Stimulated activated CD8-positive, alpha-beta memory T cell treated with anti-CD3 and anti-CD28 coated beads, Interleukin-7, amount 100 ng/mL, for 4 hours (primary cell): Measurements from ENCODE around the gene RNF11.
A peak's percentile ranks its signal among the peaks of the same experiment; 100 is the strongest.

Experiments
- DNase-seq, 2 donors: peaks; one replicate each; pipeline ENCODE4 v3.0.0-alpha.2; 2020; ENCODE audit warnings: low read depth in 2 of 2

RNF11 gene

DNA sequence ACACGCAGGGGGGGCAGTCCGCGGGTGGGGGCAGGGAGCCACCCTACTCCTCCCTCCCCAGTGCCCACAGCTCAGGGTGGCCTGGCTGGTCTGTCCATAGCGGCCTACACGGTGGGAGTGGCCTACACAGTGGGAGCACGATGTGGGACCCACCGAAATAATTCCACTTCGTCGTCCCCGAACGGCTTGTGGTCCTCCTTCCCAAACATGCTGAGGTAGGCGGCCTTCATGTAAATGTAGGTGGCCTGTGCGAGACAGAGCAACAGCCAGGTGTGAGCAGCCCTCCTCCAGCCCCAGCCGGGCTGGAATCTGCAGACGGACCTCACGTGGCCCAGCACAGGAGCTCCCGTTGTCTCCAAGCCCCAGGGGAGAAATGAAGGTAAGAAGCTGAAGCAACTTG lies 59.9 kb downstream of the RNF11 start:
- DNase-seq: no peak

DNA sequence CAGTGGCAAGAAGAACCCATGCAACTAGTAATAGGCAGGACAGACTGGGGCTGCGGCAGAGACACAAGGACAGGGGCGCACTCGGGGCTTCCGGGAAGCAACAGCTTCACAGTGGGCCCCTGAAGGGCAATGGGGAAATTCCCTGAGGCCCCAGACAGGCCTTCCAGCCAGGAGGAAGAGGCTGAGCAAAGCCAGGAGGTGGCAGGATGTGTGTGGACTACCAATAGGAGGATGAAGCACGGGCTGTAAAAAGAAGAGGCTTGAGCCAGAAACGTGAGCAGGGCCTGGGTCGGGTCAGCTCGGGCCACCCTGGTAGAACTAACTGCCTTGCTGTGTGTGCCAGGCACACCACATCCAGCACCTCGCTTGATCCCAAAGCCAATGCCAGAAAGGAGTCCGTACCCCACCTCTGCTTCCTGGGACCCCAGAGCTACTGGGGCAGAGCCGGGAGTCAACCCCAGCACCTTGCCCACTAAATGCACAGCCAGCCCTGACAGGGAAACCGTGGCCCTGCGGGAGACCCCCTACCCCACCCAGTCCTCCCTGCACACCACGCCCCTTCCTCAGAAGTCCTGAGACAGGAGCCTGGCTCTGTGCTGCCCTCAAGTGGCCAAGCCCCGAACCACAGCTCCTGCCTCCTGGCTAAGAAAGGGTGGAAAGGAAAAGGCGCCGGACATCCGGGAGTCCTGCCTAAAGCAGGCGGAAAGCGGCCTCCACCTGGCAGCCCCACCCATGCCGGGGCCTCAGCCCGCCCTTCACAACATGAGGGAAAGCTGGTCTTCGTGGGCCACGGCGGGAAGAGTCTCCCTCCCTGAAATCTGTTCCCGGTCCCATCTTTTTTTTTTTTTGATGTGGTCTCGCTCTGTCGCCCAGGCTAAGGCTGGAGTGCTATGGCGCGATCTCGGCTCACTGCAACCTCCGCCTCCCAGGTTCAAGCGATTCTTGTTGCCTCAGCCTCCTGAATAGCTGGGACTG lies 60.6 kb downstream of the RNF11 start:
- peak; percentile 18 to 28 for DNase-seq

GRCh38 chr1:51297401-51298321 lies 61.6 kb downstream of the RNF11 start:
- DNase-seq: no peak

DNA sequence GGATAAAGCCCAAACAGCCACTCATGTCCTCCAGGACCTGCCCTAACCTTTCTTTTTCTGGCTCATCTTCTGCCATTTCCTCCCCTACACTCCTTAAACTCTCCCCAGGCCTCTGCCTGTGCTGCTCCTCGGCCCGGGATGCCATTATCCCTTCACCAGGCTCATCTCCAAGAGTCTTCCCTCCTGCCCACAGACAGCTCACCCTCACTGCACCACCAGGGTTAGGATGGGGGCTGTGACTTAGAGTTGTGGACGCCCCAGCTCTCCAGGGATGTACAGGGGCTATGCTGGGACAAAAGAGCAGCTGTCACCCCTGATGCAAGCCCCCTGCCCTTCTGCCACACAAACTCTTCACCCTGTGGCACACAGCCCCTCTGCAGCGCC lies 62.2 kb downstream of the RNF11 start:
- no peak for DNase-seq

- no peak for DNase-seq
These were observed 63.3 kb downstream of the RNF11 start for GRCh38 chr1:51299185-51299885.

DNA sequence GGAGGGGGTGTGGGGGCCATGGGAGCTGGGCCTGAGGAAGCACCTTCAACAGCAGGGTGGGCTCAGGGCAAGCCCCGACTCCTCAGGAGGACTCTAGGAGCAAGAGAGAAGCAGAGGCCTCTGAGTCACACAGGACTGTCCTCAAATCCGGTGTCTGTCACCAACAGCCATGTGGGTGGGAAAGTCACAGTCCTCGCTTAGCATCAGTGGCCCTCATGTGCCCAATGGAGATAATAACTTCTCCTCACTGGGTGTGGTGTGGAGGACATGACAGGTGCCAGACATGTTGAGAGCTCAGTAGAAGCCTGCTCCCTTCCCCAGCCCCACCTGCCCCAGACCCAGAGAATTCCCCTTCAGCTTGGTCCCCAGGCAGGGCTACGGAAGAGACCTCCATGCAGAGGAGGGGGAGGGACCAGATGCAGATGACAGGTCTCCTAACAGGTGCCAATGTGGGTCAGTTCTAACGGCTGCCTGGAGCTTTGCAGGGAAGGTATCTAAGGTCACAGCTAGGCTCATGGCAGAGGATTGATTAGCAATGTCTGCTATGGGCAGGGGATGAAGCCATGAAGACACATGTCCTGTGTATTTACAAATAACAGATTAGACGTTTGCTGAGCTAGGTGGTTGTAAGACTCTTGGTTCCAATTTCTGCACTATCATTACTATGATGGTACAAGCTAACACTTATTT lies 64.1 kb downstream of the RNF11 start:
- DNase-seq: no peak

GRCh38 chr1:51301152-51301843 lies 65.2 kb downstream of the RNF11 start:
- DNase-seq: no peak

DNA sequence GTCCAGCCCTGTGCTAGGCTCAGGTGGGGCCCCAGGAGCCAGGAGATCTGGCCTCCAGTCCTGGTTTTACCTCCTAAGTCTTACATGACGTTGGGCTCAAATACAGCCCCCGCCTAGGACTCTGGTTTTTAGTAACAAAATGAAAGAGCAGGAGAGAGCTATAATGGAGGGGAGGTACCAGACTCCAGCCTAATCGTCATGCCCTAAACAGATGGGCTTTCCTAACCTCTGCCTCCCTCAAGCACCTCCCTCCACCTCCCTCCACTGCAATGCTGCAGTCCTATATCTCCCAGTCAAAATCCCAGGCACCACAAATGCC lies 65.7 kb downstream of the RNF11 start:
- no peak for DNase-seq

GRCh38 chr1:51302270-51302669 lies 66.2 kb downstream of the RNF11 start:
- no peak for DNase-seq

DNA sequence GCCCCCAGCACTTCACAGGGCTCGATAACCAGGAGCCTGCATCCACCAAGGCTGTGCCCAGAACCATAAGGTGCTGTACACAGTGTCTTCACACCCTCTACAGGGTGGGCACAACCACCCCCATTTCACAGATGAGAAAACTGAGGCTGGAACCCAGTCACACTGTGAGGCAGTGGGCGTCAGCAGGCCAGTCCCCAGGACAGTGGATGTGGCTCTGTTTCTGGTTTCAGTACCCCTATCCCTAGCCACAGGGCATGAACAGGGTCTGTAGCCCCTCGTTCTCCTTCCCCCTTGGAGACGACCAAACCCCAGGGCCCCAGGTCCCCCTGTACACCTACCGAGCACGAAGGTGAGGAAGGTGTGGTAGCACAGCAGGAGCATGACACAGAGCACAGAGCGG lies 66.7 kb downstream of the RNF11 start:
- no peak for DNase-seq

GRCh38 chr1:51303315-51303714 lies 67.2 kb downstream of the RNF11 start:
- no peak for DNase-seq

DNA sequence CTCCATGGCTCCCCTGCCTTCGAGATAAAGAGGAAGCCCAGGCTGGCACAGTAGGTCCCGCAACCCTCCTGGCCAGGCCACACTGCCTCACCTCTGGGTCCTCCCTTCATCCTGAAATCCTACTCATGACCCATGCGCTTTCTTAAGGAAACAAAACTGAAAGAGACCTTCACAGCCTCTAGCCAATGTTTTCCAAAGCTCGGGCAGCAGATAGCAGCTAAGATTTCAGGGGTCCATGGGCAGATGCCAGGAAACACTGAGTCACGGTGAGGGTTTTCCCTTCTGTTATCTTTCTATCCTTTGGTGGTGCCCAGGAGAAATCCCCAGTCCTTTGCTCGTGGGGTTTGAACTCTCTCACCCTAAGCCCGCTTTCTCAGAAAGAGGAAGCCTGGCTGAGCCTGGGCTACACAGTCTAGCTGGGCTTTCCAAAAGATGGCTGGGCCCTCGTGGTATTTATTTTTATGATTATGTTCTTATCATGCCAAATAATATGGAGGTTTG lies 67.7 kb downstream of the RNF11 start:
- DNase-seq: no peak

DNA sequence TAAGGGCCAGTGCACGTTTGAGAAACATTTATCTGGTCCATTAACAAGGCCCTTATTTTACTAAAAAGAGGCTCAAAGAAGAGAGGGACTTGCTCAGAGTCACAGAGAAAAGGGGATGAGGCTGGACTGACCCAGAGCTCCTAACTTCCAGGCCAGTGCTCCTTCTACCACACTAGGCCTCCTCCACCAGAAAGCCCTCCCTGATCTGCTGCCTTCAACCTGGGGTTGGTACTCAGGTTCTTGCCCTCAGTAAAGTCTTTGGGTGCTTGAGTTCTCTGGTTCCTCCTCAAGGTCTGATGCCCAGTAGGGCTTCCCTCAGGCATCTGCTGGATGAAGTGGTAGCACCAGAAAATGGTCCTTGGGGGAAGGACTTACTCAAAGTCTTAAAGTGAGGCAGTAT lies 68.3 kb downstream of the RNF11 start:
- no peak for DNase-seq

DNA sequence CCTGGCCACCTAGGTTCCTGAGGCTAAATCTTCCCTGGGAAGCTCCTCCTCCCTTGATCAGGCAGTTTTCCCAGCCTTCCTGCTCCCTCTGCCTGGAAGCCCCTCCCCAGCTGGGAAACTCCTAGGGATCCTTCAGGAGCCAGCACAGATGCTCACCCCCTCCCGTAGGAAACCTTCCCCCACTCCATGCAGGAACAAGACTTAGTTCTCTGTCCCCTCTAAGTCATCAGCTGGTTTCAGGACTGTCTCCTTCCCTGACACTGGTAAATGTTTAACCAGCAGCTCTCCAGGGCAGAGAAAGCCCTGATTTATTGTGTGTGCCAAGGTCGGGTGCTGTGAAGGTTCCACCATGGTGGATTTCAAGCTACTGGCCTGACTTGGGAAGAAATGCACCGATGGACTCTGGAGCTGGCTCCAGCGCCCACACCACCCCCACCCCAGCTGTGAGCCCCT lies 69.3 kb downstream of the RNF11 start:
- no peak for DNase-seq

- no peak for DNase-seq
These were observed 70.9 kb downstream of the RNF11 start for GRCh38 chr1:51306950-51307349.

GRCh38 chr1:51308636-51309035 lies 72.6 kb downstream of the RNF11 start:
- DNase-seq: no peak

DNA sequence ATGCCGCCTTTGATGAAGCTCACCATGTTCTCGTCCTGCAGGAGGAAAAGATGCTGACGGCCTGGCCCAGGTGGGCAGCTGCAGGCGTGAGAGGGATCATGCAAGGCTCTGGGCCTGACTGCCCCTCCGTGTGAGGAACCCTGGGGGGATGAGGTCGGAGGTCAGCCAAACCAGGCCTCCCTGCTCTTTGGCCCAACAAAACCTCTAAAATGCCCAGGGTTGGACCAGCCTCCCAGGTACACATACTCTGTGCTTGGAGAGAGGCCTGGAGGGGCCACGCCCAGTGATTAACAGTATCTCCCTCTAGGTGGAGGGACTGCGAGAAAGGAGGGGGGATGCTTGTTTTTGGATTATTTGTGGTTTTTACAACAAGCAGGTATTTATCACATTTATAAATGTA lies 73.2 kb downstream of the RNF11 start:
- no peak for DNase-seq

GRCh38 chr1:51310871-51311613 lies 75.0 kb downstream of the RNF11 start:
- DNase-seq: no peak

DNA sequence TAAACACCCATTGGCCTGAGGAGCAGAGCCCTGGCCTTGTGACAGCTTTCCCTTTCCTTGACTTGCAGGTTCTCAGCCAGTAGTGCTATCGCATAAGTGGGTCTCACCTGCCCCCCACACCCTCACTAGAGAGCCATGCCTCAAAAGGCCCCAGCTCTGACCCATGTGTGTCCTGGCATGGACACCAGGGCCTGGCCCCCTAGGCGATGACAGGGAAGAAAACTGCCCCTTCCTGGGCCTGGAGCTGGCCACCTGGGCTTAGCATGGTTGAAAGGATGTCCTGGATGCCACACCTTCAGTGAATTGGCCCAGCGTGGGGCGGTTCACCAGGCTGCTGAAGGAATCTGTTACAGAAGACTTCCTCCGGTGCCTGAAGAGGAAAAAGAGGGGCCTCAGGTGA lies 75.8 kb downstream of the RNF11 start:
- no peak for DNase-seq

DNA sequence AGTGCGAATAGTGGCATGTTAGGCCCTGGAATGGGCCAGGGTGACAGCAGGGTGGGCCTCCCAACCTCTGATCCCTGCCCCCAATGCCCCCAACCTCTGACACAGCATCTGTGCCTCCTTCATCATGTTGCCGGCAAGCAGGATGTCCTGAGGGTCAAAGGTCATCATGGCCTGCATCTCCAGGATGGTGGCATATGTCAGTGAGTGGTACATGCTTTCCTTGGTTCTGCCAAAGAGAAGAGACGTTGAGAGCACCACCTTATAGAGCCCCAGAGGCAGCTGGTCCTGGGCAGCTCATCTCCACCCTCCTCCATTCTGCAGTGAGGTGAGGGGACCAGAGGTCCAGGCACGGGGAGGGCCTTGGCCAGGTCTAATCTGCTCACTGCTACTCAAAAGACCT lies 76.6 kb downstream of the RNF11 start:
- no peak for DNase-seq
